Pons (tissue), 1 donor: ENCODE results near the gene GNA15.

ENCODE experiments used
- DNase-seq: peaks from one replicate; pipeline ENCODE4 v3.0.0-alpha.2; 2016; ENCODE audit warnings: low spot score

The GNA15 gene

GRCh38 chr19:3121396-3121795 is 14.4 kb upstream of the GNA15 start:
- DNase-seq: no peak

DNA sequence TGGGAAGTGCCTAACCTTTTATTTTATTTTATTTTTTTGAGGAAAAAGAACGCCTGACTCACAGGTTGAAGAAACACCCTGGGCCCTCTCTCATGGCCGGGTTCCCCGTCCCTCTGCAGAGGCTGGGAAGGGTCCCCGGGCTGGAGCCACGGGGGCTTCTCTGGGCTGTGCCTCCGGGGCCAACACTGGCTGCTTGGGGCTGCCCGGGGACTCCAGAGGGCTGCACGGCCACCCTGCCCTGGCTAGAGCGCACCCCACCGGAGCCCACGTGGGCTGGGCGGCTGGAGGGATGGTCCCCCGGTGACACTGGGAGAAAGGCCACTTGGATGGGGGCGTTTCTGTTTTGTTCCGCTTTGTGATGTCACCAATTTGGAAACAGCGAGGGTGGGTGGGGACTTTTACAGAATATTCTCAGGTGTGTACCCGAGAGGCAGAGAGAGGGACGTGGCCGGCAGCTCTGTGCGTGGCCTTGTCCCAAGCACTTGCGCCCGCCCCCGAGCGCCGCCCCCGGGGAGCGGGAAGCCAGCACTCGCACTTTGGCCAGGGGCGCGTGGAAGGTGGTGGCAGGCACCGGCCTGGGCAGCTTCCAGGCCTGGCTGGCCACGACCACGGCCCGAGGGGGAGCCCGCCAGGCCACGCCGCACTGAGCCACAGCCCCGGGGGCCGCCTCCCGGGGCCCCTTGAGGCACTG is 13.9 kb upstream of the GNA15 start:
- DNase-seq: no peak

GRCh38 chr19:3122512-3122870 is 13.3 kb upstream of the GNA15 start:
- no peak for DNase-seq

GRCh38 chr19:3123088-3123721 is 12.6 kb upstream of the GNA15 start:
- DNase-seq: no peak

GRCh38 chr19:3123956-3124355 is 11.9 kb upstream of the GNA15 start:
- DNase-seq: no peak

DNA sequence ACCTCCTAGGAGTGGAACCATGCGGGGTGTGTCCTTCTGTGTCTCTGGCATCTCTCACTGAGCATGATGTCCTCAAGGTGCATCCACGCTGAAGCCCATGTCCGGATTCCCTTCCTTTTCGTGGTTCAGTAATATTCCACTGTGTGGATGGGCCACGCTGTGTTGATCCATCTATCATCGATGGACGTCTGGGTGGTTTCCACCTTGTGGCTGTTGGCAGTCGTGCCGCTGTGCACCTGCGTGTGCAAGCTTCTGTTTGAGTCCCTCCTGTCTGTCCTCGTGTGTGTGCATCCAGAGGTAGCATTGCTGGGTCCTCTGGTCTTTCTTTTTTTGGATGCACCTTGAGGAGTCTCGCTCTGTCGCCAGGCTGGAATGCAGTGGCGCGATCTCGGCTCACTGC is 11.2 kb upstream of the GNA15 start:
- no peak for DNase-seq

DNA sequence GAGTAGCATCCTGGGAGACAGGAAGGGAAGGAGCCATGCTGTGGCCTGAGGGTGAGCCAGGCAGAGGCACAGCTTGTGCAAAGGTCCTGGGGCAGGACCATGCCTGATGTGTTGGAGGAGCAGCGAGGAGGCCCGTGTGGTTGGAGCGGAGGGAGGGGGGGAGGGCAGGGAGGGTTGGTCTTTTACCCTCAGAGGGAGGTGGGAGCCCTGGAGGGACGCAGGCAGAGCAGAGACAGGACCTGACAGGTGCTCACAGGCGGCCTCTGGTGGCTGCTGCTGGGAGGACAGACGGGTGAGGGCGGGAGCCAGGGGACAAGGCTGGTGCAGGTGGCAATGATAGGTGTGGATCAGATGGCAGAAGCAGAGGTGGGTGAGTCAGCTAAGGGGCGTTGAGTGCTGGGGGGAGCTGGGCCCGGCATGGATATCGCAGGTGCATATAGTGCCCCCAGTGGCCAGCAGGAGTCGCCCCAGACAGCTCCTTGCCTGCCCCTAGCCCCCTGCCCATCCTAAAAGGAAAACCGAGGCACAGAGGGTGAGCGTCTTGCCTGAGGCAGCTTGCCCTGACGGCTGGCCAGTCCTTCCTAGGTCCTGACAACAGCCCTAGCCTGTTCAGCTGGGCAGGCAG is 9.8 kb upstream of the GNA15 start:
- DNase-seq: no peak

GRCh38 chr19:3129112-3129511 is 6.7 kb upstream of the GNA15 start:
- DNase-seq: no peak

- no peak for DNase-seq
Observed at GRCh38 chr19:3131168-3131567, 4.7 kb upstream of the GNA15 start.

GRCh38 chr19:3132971-3133792 is 2.7 kb upstream of the GNA15 start:
- peak; percentile 63 for DNase-seq

GRCh38 chr19:3133793-3134116 is 2.1 kb upstream of the GNA15 start:
- no peak for DNase-seq

DNA sequence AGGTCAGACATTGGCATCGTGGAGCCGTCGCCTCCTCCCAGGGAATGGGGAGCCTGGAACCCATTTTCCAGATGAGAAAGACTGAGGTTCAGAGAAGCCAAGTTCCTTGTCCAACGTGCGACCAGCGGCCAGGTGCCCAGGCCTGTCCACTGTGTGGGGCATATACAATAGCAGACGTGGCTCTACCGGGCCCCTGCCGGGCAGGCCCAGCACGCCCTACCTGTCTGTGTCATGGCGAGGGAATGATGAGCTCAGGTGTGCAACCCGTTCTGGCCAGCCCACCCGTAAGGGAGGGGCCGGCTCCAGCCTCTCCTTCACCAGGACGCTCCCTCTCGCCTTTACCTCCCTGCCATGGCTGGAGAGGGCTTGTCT is 837 bp downstream of the GNA15 start:
- no peak for DNase-seq

DNA sequence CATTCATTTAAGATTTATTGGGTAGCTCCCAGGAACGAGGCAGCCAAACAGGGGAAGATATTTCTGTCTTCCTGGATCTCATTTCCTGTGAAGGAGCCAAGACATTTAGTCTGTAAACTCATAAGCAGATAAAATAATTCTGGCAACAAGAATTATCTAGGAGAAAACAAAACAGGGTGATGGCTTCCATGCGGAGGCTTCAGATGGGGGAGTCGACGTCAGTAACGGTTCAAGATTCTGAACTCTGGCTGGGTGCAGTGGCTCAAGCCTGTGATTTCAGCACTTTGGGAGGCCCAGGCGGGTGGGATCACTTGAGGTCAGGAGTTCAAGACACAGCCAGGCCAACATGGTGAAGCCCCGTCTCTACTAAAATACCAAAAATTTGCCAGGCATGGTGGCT is 1.3 kb downstream of the GNA15 start:
- no peak for DNase-seq

- DNase-seq: no peak
Observed at GRCh38 chr19:3138268-3138667, 2.4 kb downstream of the GNA15 start.

DNA sequence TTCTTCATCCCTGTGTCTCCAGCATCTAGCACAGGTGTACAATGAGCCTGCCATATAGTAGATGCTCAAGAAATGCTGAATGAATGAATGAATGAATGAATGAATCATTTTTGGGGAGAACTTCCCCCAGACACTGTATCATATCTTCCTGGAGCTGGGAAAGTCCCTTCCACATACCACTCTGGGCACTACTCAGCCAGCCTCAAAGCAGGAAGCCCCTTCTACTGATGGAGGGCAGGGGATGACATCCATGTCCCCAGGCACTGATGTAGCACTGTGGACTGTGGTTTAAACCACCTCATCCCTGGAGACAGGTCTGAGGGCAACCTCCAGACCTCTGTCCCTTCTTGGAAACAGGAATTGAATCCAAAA is 4.8 kb downstream of the GNA15 start:
- no peak for DNase-seq

- DNase-seq: no peak
Observed at GRCh38 chr19:3142292-3142670, 6.4 kb downstream of the GNA15 start.

GRCh38 chr19:3142781-3143337 is 7.0 kb downstream of the GNA15 start:
- no peak for DNase-seq

DNA sequence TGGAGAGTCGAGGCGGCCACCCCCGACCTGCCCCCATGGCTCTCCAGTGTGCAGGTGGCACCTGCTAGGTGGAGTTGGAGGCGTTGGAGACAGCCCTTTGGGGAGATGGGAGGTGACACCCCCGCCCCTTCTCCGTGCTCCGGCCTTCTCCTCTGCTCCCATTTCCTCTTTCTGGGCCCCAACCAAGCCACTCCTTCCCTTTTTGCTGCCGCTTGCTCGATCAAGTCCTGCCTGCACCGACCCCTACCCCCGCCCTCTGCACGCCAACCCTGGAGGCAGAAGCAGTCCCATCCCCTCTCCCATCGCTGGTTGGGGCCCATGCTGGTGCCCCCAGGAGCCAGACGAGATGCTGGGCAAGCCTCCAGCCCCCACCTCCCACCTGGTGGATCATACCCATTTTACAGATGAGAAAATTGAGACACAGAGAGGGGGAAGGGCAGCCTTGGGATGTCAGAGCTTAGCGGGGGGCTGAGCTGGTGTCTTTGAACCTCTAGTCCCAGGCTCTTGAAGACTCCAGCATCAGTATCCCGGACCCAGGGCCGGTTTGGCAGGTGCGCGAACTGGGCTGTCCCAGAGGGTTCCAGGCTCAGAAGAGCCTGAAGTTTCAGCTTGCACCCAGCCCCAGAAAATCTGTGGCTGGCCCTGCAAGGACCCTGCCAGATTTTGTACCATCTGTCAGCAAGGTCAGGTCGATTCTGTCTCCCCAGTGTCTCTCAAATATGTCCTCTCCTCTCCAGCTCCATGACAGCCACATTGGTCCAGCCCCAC is 10.3 kb downstream of the GNA15 start:
- DNase-seq: peak; percentile 41

GRCh38 chr19:3146677-3147100 is 10.9 kb downstream of the GNA15 start:
- no peak for DNase-seq

DNA sequence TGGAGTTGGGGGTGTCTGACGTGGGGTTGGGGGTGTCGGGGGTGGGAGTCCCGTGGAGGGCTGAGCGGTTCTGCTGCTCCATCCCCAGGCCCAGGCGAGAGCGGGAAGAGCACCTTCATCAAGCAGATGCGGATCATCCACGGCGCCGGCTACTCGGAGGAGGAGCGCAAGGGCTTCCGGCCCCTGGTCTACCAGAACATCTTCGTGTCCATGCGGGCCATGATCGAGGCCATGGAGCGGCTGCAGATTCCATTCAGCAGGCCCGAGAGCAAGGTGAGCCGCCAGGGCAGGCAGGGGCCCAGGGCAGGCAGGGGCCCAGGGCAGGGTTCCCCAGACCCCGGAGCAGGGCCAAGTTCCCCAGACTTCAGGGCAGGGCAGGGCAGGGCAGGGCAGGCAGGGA is 12.7 kb downstream of the GNA15 start:
- no peak for DNase-seq

GRCh38 chr19:3149089-3149488 is 13.3 kb downstream of the GNA15 start:
- DNase-seq: no peak
